HG02610 (cell line): Measurements from ENCODE around the gene CALY.

ENCODE experiments used
- ATAC-seq: cut with Tn5 transposase; IDR thresholded peaks from one replicate; pipeline ENCODE4 v1.9.1; 2021; ENCODE audit warnings: mild to moderate bottlenecking, moderate library complexity; ENCODE audit not compliant: unreplicated experiment

CALY gene

DNA sequence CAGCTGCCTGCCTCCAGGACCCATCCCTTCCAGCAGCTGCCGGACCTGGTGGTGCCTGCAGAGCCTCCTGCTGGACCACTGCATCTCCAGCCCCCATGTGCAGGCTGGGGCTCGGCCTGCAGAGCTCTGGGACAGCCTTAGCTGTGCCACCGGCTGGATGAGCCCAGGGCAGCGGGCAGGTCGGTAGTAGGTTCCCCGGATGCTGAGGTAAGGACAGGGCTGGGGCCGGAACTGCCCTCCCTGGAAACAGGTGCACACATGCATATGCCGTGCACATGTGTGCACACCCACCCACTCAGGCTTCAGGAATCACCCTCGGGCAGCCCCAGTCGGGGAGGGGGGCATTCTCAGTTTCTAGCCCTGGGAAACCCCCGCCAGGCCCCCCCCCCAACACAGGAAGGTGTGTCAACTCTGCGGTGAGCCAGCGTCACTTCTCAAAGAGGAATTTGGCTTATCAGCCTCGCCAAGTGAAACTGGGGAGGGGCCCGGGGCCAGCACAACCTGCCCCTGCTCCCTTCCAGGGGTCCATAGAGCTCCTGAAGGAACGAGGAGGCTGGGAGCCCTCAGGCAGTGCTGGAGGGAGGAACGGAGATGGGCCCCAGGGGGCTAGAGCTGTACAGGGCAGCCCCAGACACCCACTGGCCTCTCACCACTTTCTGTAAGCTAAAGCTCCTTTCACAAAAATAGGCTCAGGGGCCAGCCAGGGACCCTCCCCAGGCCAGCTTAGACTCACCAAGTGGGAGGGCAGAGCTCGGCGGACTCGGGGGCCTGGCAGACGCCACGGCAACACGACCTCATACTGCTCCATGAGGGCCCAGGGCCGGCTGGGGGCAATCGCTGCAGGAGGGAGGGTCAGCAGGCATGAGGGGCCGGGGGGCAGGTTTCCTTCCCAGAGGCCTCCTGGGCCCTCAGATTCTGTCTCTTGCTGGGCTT, 61.7 kb downstream of the CALY start:
- peak; percentile 49 for ATAC-seq
